Right cardiac atrium (tissue), 5 donors: ENCODE measurements around the gene GRIK5. TPM values are rescaled to one million over a fixed set of nuclear protein-coding genes. Genes with fewer than 3 reads are reported as not detected.

Source experiments
- ATAC-seq, 2 donors: fragments of 200-7000 bp; cut with Tn5 transposase; one replicate each; pipeline versions ENCODE4 v1.8.0 to v1.9.1; 2020; ENCODE audit warnings: moderate library complexity in 2 of 2, mild to moderate bottlenecking in 1 of 2
- DNase-seq, 3 donors: peaks; one replicate each; pipeline ENCODE4 v3.0.0-alpha.2; 2020
- H3K27ac ChIP-seq: one replicate; pipeline ENCODE4 v1.5.1; 2013; ENCODE audit warnings: mild to moderate bottlenecking, low read length, control low read depth, moderate library complexity
- H3K27me3 ChIP-seq: one replicate; pipeline ENCODE4 v1.6.1; 2013; ENCODE audit not compliant: control insufficient read depth, insufficient read depth
- H3K4me1 ChIP-seq: one replicate; pipeline ENCODE4 v1.6.1; 2013; ENCODE audit warnings: low read length; ENCODE audit not compliant: control insufficient read depth, insufficient read depth
- H3K4me3 ChIP-seq: one replicate; pipeline ENCODE4 v1.5.1; 2013; ENCODE audit warnings: low read length, control low read depth
- H3K9me3 ChIP-seq: one replicate; pipeline ENCODE4 v1.6.1; 2013; ENCODE audit warnings: low read length; ENCODE audit not compliant: control insufficient read depth
- WGBS: extraction: QIAGEN DNeasy Blood & Tissue Kit; methylation state at CpG from one replicate; pipeline ENCODE4 v1.1.7; 2013; 5-methylcytosine and 5-hydroxymethylcytosine counted together
- intact Hi-C, 4 donors: fragments of 100-400 bp; cut with DNase I; formaldehyde crosslinking; loops; one replicate each; pipeline versions ENCODE4 v1.11.0 to v1.14.0; 2022 to 2023
- long read RNA-seq, 4 donors: library from polyadenylated mRNA; unstranded; transcript quantifications; one replicate each; pipeline ENCODE4 v2.0.0, GENCODE V29; 2020 to 2021
- polyA plus RNA-seq: library from polyadenylated mRNA; stranded (reverse); fragments of 200-250 nt; gene quantifications from one replicate; pipeline ENCODE4 v1.2.3, GENCODE V29; 2013
- total RNA-seq, 4 donors: library from RNA; stranded (reverse); fragmentation: NEBNext Ultra II Directional; extraction: Animal tissue kit (Norgen Biotek cat#: 25700); gene quantifications; one replicate each; pipeline ENCODE4 v1.2.1, GENCODE V29; 2021
- donor health status: healthy with polysubstance abuse.
- donor health status: DM: no; HTN: yes; CAD: no.
- donor health status: DM: no; HTN: no; CAD: no.
- donor health status: DM: no; HTN: yes; CAD: no; lungs with severe emphysema.
- donor health status: DM: yes; HTN: yes; CAD: no.

GRIK5 gene
- total RNA-seq (10 to 100 TPM; 12.5 to 18.3 (median 14.6) TPM), polyA plus RNA-seq (8.9 TPM)
- long read RNA-seq, donor 1, partial matches to known transcripts = 3 of 12 reads
- long read RNA-seq, donor 1, other reads (novel, unspliced or antisense) = 7 of 12 reads
- long read RNA-seq, donor 2, partial matches to known transcripts = 3 of 15 reads
- long read RNA-seq, donor 2, other reads (novel, unspliced or antisense) = 9 of 15 reads
- long read RNA-seq, donor 3, partial matches to known transcripts = 0 of 4 reads
- long read RNA-seq, donor 3, other reads (novel, unspliced or antisense) = 4 of 4 reads
- long read RNA-seq, donor 4, partial matches to known transcripts = 4 of 8 reads
- long read RNA-seq, donor 4, other reads (novel, unspliced or antisense) = 2 of 8 reads

GRCh38 chr19:42069619-42070351 lies at the start of gene GRIK5:
Gene GRIK5 (minus strand): TSS chr19:42070206. CDS start chr19:42065770, 4,436 bp downstream.
- peak within 1 kb of the TSS; percentile 47 for H3K4me3 ChIP-seq
- intact Hi-C loops = no loop called here
- H3K27me3 ChIP-seq = no peaks in the 10 kb centered on the region
- peaks cover 3% of the 10 kb centered on the region for H3K4me1 ChIP-seq
- no peak for DNase-seq
- no peak within 1 kb of the TSS for H3K27ac ChIP-seq
- ATAC-seq = peak; percentile 38 to 40
- H3K9me3 ChIP-seq = no peaks in the 10 kb centered on the region
- 7% methylated on average over 29 of the region's 29 CpGs for WGBS

- no peaks in the 10 kb centered on the region for H3K9me3 ChIP-seq
- no peak overlapping the region for H3K4me3 ChIP-seq
- peaks cover 2% of the 10 kb centered on the region for H3K4me1 ChIP-seq
- no peak for DNase-seq
- H3K27ac ChIP-seq = no peak overlapping the region
- ATAC-seq = no peak
- intact Hi-C loops = no loop called here
- 86% methylated on average over 6 of the region's 6 CpGs for WGBS
- H3K27me3 ChIP-seq = no peaks in the 10 kb centered on the region
These were observed 47.1 kb upstream of the GRIK5 start for GRCh38 chr19:42117076-42117475.

GRCh38 chr19:42116308-42117075 lies 46.5 kb upstream of the GRIK5 start:
- DNase-seq (no peak), ATAC-seq (no peak)
- H3K27me3 ChIP-seq = no peaks in the 10 kb centered on the region
- peaks cover 2% of the 10 kb centered on the region for H3K4me1 ChIP-seq
- no peaks in the 10 kb centered on the region for H3K9me3 ChIP-seq
- intact Hi-C loops = no loop called here
- no peak overlapping the region for H3K27ac ChIP-seq
- WGBS = 91% methylated on average over 20 of the region's 20 CpGs
- H3K4me3 ChIP-seq = no peak overlapping the region

- no peak for ATAC-seq
- intact Hi-C loops = no loop called here
- WGBS = 84% methylated on average over 4 of the region's 4 CpGs
- peaks cover 2% of the 10 kb centered on the region for H3K4me1 ChIP-seq
- H3K4me3 ChIP-seq = no peak overlapping the region
- H3K27ac ChIP-seq = no peak overlapping the region
- H3K27me3 ChIP-seq = no peaks in the 10 kb centered on the region
- H3K9me3 ChIP-seq = no peaks in the 10 kb centered on the region
- DNase-seq = no peak
These were observed 45.7 kb upstream of the GRIK5 start for GRCh38 chr19:42115705-42116104.

- Histone ChIP-seq H3K9me3 (no peaks in the 10 kb centered on the region), H3K4me1 (peaks cover 2% of the 10 kb centered on the region), H3K4me3 (no peak overlapping the region), H3K27me3 (no peaks in the 10 kb centered on the region), H3K27ac (no peak overlapping the region)
- intact Hi-C loops = no loop called here
- no peak for DNase-seq
- 35% methylated on average over 4 of the region's 4 CpGs for WGBS
- ATAC-seq = no peak
These were observed 45.2 kb upstream of the GRIK5 start for GRCh38 chr19:42115219-42115618.

GRCh38 chr19:42114412-42114811 lies 44.4 kb upstream of the GRIK5 start:
- intact Hi-C loops = no loop called here
- DNase-seq (no peak), ATAC-seq (no peak)
- WGBS = 51% methylated on average over 7 of the region's 7 CpGs
- Histone ChIP-seq H3K27me3 (no peaks in the 10 kb centered on the region), H3K4me3 (no peak overlapping the region), H3K9me3 (no peaks in the 10 kb centered on the region), H3K4me1 (peaks cover 2% of the 10 kb centered on the region), H3K27ac (no peak overlapping the region)

- no peaks in the 10 kb centered on the region for H3K27me3 ChIP-seq
- intact Hi-C loops = no loop called here
- DNase-seq = no peak
- H3K4me1 ChIP-seq = peaks cover 2% of the 10 kb centered on the region
- no peak overlapping the region for H3K27ac ChIP-seq
- ATAC-seq = peak; percentile 53 to 69
- H3K9me3 ChIP-seq = no peaks in the 10 kb centered on the region
- 32% methylated on average over 10 of the region's 10 CpGs for WGBS
- H3K4me3 ChIP-seq = no peak overlapping the region
These were observed 43.8 kb upstream of the GRIK5 start for GRCh38 chr19:42113641-42114348.

GRCh38 chr19:42111811-42112210 lies 41.8 kb upstream of the GRIK5 start:
- intact Hi-C loops = no loop called here

GRCh38 chr19:42111384-42111783 lies 41.4 kb upstream of the GRIK5 start:
- ATAC-seq = no peak
- intact Hi-C loops = no loop called here
- no peaks in the 10 kb centered on the region for H3K9me3 ChIP-seq
- H3K4me1 ChIP-seq = peaks cover 2% of the 10 kb centered on the region
- no peak overlapping the region for H3K27ac ChIP-seq
- no peak overlapping the region for H3K4me3 ChIP-seq
- H3K27me3 ChIP-seq = no peaks in the 10 kb centered on the region
- no peak for DNase-seq
- 56% methylated on average over 1 of the region's 1 CpG for WGBS

More at GRCh38 chr19:42111811-42112210, 41.8 kb upstream of the GRIK5 start:
- no peaks in the 10 kb centered on the region for H3K9me3 ChIP-seq
- no peaks in the 10 kb centered on the region for H3K27me3 ChIP-seq
- 80% methylated on average over 3 of the region's 3 CpGs for WGBS
- no peak overlapping the region for H3K27ac ChIP-seq
- no peak for ATAC-seq
- H3K4me3 ChIP-seq = no peak overlapping the region
- H3K4me1 ChIP-seq = peaks cover 2% of the 10 kb centered on the region
- no peak for DNase-seq

- Histone ChIP-seq H3K9me3 (no peaks in the 10 kb centered on the region), H3K4me1 (peaks cover 2% of the 10 kb centered on the region), H3K4me3 (no peak overlapping the region), H3K27me3 (no peaks in the 10 kb centered on the region), H3K27ac (no peak overlapping the region)
- ATAC-seq (no peak), DNase-seq (no peak)
- intact Hi-C loops = no loop called here
- WGBS = 69% methylated on average over 1 of the region's 1 CpG
These were observed 40.7 kb upstream of the GRIK5 start for GRCh38 chr19:42110658-42111057.
